ENCODE data around the gene AXL.

AXL gene

DNA sequence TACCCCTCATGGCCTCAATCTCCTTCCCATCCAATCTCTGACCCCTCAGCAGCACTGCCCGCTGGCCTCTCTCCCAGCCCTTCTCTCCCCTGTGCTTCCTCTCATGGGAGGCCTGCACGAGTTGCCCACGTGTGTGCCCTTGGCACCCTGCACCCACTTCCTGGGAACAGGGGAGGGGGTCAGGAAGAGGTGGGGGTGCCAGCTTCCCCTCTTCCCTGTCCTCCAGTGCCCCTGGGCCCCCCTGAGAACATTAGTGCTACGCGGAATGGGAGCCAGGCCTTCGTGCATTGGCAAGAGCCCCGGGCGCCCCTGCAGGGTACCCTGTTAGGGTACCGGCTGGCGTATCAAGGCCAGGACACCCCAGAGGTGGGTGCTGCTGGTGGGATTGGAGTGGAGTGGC, 19.2 kb downstream of the AXL start:
- DNase-seq = no peak

DNA sequence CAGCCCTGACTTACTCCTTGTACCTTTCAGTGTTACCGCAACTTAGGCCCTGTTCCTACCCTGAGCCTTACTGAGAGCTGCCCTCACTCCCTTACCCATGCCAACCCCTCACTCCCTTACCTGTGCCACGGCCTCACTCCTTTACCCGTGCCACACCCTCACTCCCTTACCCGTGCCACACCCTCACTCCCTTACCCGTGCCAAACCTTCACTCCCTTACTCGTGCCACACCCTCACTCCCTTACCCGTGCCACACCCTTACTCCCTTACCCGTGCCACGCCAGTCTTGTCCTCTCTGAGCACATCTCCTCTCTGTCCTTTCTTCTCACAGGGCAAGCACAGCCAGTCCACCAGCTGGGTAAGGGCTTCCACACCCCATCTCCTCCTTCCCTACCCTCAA, 20.3 kb downstream of the AXL start:
- no peak for DNase-seq

DNA sequence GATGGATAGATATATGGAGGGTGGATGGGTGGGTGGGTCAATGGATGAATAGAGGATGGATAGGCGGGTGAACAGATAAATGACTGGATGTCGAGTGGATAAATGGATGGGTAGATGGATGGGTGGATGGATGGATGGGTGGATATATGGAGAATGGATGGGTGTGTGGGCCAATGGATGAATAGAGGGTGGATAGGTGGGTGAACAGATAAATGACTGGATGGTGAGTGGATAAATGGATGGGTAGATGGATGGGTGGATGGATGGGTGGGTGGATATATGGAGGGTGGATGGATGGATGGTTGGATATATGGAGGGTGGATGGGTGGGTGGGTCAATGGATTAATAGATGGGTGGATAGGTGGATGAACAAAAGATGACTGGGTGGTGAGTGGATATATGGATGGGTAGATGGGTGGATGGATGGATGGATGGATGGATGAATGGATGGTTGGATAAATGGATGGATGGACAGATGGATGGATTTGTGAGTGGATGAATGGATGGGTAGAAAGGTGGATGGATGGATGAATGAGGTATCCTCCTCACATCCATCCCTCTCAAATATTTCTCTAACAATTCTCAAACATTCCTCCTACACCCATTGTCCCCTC, 21.0 kb downstream of the AXL start:
- DNase-seq = no peak

DNA sequence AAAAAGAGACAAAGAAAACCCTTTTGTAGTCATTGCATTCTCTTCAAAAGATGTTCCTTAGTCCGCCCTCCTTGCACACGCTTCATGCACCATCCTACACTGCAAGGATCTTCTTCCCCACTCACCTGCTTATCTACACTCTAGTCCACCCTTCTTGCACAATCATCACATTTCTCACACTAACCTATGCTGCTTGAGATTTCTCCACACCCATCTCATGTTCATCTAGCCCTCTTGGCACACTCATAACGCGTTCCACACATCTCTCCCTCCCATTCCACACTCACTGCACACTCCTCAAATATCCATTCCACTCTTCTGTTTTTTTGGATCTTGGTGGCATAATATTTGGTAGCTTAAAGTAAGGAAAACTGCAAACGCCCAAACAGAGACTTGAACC, 22.8 kb downstream of the AXL start:
- no peak for DNase-seq

DNA sequence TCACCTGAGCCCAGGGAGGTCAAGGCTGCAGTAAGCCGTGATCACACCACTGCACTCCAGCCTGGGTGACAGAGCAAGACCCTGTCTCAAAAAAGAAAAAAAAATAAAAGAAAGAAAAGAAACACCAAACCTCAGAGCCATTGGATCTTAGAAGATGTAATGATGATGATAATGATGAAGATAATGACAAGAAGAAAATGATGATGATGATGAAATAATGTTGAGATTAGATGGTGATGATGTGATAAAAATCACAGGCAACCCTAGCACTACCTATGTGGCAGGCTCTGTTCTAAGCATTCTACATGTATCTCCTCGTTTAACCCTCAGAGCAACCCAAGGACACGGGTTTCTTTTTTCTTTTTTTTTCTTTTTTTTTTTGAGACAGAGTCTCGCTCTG, 25.1 kb downstream of the AXL start:
- DNase-seq = no peak

DNA sequence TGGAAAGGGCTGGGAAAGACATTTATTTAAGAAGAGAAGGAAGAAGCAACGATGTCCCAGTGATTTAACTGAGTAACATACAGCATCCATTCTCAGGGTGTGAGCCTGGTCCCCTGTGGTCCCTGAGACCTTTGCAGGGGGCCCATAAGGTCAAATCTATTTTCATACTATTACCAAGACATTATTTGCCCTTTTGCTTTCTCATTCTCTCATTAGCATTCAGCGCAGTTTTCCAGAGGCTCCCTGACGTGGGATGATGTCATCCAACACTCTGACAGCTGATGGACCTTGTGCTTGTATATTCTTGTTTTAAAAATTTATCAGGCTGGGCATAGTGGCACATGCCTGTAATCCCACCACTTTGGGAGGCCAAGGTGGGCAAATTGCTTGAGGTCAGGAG, 26.8 kb downstream of the AXL start:
- DNase-seq = no peak

DNA sequence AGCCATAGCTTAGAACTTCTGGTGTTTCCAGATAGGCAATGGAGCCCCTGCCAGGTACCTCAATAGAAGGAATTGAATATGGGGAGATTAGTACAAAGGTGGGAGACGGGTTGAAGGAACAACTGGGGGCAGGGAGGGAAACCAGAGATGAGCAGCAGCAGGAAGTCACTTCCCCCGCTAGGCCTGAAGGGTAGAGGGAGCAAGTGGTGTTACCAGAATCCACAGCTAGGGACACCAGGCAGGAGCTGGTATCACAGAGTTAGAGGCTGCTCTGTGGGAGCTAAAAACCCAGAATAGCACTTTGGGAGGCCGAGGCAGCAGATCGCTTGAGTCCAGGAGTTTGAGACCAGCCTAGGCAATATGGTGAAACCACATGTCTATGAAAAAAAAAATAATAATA, 29.9 kb downstream of the AXL start:
- DNase-seq = no peak

DNA sequence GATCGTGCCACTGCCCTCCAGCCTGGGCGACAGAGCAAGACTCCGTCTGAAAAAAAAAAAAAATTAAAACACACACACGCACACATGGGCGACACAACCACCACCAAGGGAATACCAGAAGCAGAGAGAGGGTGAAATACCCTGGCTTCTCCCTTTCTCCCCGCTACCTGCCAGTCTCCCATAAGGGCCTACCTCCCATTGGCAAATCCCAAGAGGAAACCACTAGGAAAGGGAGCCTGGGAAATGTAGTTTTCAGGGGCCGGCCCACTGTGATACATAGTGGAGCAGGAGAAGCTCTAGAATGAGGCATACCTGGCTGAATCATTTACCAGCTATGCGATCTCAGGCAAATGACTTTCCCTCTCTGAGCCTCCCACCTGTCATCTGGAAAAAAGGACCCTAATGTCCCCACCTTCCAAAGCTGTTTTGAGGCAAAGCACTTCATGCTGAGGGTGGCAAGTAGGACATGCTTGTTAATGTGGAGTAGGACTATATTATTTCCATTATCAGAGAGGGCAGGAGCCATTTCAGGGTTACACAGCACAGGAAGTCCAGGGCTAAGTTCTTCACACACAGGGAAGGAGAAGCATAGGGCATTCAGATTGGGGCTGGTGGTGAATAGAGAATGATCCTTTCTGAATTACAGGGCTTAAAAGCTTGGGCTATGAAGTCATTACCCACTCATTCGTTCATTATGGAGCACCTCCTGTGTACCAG, 30.8 kb downstream of the AXL start:
- DNase-seq = no peak

DNA sequence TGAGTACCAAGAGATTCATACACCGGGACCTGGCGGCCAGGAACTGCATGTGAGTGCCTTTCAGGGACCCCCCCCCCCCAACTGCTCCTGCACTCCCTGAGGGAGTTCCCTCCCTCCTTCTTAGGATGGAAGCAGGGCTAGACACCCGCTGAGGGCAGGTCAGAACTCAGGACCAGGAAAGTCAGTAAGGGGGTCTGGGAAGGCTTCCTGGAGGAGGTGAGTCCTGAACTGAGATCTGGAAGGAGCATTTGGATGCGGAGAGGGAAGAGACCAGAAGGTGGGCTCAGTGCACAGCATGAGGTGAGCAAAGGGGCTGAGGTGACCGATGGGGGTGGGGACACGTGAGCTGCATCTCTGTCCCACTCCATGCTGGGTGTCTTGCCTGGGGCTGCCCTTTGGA, 34.6 kb downstream of the AXL start:
- no peak for DNase-seq

DNA sequence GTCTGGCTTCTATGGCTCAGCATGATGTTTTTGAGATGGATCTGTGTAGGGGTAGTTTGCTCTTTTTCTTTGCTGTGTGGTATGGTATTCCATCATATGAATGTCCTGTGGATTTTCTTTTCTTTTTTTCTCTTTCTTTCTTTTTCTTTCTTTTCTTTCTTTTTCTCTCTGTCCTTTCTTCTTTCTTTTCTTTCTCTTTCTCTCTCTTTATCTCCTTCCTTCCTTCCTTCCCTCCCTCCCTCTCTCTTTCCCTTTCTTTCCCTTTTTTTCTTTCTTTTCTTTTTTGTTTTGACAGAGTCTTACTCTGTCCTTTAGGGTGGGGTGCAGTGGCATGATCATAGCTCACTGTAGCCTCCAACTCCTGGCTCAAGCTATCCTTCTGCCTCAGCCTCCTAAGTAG, 36.1 kb downstream of the AXL start:
- no peak for DNase-seq

DNA sequence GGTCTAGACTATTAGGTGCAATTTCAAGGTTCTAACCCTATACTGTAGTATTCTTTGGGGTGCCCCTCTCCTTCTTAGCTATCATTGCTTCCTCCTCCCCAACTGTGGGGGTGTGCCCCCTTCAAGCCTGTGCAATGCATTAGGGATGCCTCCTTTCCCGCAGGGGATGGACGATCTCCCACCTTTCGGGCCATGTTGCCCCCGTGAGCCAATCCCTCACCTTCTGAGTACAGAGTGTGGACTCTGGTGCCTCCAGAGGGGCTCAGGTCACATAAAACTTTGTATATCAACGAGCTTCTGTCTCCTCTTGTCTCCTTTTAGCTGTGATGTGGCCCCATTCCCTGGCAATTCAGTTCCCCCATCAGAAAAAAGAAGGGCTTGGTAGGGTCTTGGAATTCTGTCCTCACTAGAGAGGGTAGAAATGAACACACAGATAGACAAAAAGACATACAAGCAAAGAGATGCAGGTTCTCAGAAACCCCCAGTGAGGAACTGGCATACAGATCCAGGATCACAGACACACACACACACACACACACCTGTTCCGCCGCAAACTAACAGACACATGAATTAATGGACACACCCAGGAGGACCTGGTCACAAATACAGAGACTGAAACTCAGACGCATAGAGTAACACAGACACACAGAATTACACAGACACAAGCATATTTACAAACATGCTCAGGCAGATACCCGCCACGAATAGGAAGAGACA, 42.6 kb downstream of the AXL start:
- DNase-seq = no peak

DNA sequence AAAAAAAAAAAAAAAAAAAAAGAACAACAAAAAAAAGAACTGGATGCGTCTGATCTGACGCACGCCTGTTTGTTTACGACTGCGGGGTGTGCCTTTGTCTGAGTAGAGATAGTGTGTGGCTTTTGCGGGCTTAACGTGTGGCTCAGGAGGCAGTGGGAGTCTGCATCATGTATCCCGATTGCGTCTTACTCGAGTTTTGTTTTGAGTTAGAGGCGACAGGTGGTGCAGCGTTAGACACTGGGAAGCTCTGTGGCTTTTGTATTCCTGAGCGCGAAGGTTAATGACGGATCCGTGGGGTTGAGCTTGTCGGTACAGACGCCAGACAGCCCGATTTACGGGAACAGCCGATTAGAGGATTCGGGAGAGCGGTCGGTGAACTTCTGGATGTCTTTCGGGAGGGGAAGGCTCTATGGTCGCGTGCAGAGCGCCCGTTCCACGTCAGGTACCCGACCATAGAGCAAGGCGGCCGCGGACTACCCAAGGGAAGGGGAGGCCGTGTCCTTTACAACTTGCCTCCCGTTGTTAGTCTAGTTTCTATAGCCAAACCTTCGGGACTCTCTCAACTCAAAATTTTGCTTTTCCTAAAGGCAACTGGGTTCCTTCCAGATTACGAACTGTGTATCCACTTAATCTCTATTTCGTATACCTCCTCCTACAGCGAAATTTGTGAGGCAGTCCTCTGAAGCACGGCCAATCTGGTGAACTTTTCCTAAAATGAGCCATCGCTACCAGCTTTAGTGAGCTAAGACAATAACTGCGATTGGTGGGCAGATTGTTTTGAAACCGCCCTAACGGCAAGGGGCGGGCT, 44.2 kb downstream of the AXL start:
- DNase-seq = no peak

DNA sequence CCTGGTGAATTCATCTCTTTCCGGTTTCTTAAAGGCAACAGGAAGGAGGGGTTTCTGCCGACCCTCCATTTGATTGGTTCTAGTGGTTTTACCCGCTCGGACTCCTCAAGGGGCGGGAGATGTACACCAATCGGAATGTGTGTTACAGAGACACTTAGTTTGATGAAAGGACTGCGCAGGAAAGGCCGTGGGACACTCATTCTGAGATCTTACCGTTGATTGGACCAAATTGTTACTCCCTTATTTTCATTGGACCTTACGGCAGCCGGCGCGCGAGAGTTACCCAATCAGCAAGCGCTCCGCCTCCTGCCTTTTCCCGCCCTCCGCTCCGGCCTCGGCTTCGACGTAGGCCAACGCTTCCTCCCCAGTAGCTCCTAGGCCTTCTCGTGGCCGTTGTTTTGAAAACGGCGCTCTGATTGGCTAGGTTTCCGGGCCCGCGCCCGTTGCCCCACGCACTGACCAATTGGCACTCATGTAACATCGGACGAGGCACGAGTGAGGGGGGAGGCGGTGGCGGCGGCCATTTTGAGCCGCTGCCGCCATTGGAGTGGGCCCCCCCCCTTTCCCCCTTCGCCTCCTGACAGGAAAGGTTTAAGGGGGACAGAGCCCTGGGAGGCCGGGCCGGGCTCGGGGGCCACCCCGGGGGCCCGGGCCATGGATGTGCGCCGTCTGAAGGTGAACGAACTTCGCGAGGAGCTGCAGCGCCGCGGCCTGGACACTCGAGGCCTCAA, 45.0 kb downstream of the AXL start, which contains the start of gene HNRNPUL1:
HNRNPUL1 (plus strand) TSS at position 523 of the 731 bp plus-strand sequence; CDS start at position 655, 132 bp downstream.
- DNase-seq = peak; percentile 100

DNA sequence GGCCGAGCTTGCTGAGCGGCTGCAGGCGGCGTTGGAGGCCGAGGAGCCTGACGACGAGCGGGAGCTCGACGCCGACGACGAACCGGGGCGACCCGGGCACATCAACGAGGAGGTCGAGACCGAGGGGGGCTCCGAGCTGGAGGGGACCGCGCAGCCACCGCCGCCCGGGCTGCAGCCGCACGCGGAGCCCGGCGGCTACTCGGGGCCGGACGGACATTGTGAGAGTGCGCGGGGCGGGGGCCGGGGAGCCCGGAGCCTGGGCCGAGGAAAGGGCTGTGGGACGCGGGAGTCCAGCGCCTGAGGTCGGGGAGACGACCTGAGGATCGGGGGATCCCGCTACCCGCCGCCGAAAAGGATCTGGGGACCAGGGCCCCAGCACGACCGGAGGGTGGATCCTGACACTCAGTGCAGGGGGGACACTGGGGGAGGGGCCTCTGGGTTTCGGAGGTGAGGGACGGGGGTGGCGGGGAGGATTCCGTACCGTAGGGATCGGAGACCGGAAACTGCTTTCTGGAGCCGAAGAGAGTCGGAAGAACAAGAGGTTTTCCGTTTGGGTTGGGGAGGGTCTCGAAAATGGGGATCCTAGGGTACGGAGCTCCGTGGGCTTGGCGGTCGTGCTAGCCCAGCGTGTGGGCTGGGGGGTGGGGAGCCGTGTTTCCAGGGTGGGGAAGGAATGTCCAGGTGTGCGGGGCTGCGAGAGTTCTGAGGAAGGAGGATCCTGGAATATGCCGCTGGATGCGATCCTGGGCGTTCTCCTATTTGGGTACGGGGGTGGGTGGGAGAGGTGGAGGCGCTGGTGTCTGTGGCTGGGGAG, 45.8 kb downstream of the AXL start:
- no peak for DNase-seq

DNA sequence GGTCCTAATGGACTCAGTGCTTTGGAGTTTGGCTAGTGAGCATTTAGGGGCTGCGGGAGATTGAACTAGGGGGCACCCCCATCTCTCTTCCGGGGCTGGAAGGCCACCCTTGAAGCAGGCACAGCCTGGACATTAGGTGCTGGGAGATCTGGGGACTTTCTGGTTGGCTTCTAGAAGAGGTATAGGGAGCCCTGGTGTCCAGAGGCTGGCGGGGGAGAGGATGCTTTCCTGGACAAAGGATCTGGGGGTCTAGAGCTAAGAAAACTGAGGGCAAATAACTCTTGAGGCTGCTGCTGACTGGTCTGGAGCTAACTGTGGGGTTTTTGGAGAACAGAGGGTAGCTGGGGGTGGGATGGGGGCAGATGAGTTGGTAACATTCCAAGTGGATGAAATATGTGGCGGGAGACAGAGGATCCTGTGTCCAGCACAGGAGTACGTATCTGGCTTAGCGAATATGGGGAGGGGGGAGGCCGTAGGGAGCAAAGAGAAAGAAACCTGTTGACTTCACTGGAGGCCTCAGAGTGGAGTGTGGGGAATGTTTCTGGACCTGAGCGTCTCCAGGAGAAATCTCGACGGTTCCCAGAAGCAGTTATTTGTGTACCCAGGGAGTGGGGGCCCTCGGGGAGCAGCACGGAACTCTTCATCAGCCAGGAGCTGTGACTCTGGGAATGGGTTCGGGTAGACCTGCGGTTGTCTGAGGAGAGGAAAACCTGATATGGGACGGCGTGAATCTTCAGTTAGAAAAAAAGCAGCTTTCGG, 46.6 kb downstream of the AXL start:
- peak; percentile 50 for DNase-seq

DNA sequence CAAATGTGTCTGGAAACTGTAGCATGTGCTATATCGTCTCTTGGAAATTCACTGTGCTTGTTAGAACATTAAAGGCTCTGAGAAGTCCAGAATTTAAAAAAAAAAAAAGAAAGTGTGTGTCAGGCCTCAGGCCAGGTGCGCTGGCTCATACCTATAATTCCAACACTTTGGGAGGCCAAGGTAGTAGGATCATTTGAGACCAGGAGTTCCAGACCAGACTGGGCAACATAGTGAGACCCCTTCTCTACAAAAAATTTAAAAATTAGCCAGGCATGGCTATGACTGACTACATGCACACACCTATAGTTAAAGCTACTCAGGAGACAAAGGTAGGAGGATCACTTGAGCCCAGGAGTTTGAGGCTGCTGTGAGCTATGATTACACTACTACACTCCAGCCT, 50.0 kb downstream of the AXL start:
- DNase-seq = no peak

DNA sequence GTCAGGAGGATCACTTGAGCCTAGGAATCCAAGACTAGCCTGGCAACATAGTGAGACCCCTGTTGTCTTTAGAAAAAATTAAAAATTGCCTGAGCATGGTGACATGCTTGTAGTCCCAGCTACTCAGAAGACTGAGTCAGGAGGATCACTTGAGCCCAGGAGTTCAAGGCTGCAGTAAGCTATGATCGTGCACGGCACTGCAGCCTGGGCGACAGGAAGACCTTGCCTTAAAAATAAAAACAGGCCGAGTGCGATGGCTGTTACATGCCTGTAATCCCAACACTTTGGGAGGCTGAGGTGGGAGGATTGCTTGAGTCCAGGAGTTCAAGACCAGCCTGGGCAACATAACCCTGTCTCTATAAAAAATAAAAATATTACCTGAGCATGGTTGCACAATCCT, 50.5 kb downstream of the AXL start:
- DNase-seq = no peak

DNA sequence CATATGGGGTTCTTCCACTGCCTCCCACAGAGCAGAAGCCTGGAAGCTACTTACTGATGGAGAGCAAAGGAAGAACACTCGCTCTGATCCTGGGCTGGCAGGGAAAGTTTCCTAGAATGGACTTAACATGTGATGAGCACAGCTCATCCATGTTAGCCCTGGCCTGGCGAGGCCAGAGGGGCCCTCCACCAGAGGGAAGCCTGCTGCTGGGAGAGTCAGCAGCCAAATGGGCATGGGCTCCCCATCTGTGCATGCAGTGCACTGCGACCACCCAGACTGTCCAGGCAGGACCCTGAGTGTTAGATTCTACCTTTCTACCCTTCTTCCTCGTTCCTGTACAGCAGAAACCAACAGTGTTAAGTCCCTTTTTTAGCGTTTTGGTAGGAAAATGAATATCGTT, 54.1 kb downstream of the AXL start:
- DNase-seq = no peak

DNA sequence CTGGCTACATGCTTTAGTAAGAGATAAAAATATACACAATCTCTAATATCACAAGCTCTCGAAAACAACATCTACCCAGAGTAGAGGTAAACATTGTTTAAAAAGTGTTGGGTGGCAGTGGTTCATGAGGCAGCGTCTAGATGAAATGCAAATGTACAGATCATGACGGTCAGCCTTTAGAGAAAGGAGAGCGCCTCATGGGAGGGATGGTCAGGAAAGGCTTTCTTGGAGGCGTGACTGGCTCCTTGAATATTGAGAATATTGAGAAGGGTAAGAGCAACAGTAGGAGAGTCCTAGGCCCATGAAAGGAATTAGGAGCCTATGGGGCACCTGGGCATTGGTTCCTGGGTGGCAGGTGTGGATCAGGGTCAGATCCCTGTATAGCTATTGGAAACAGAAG, 55.8 kb downstream of the AXL start:
- DNase-seq = no peak

DNA sequence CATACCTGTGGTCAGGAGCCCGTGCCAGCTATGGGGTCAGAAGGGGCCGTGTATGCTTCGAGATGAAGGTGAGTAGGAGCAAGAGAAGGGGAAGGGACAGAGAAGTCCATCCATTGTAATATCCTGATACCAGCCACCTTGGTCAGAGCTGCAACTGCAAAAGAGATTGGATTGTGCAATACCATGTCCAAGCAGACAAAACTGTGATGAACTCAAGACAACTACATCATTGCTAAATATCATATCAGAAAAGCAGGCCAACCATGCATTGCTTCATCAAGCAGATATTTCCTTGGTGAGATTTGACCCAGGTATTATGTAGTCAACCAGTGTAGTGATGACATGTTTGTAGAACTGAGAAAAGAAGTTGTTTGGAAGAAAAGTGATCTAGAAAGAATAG, 57.2 kb downstream of the AXL start:
- no peak for DNase-seq

DNA sequence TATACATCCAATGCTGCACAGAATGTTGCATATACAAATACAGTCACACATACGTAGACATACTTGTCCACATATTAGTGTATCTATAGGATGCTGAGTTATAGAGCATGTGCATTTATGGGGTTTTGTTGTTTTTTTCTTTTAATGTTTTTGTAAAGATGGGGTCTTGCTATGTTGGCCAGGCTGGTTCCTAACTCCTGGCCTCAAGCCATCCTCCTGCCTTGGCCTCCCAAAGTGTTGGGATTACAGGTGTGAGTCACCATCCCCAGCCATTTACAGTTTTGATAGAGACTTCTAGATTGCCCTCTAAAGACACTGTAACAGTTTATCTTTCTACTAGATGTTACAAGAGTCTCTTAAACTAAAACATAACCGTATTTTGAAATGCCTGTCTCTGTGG, 59.5 kb downstream of the AXL start:
- DNase-seq = no peak

Data from eye (tissue), 1 donor.